Gastroesophageal sphincter (tissue), 4 donors: ENCODE results near the gene GLUL. TPM values are rescaled to one million over a fixed set of nuclear protein-coding genes. Genes with fewer than 3 reads are reported as not detected.
"Not testable (repeated sequence)": the region's sequence is repeated elsewhere in the genome, so short reads cannot be mapped to it uniquely, and the experiment has no call there.

Experiments used
- ATAC-seq: fragments of 150-250 bp; one replicate; pipeline ENCODE4 v1.9.1; 2016; ENCODE audit warnings: mild to moderate bottlenecking, moderate library complexity
- H3K27ac ChIP-seq, 4 donors: fragments of 200-600 bp; sonication (generic) in 3 of 4; 1 replicate in 3 of 4; 2 replicates in 1 of 4; pipeline ENCODE4 v1.5.1; 2016 to 2019
- H3K27me3 ChIP-seq: fragments of 200-600 bp; sonication (generic); one replicate; pipeline ENCODE4 v1.5.1; 2019
- H3K36me3 ChIP-seq, 2 donors: fragments of 200-600 bp; sonication (generic); one replicate each; pipeline ENCODE4 v1.5.1; 2019; ENCODE audit warnings: control low read depth in 1 of 2
- H3K4me1 ChIP-seq, 3 donors: fragments of 200-600 bp; sonication (generic); 1 replicate in 2 of 3; 2 replicates in 1 of 3; pipeline ENCODE4 v1.5.1; 2016 to 2019; ENCODE audit warnings: control low read depth in 2 of 3
- H3K4me3 ChIP-seq, 2 donors: fragments of 200-600 bp; sonication (generic); one replicate each; pipeline ENCODE4 v1.5.1; 2019; ENCODE audit warnings: mild to moderate bottlenecking in 1 of 2, moderate library complexity in 1 of 2
- H3K9me3 ChIP-seq, 3 donors: fragments of 200-600 bp; sonication (generic); one replicate each; pipeline ENCODE4 v1.5.1; 2017 to 2019; ENCODE audit warnings: control low read depth in 2 of 3
- CTCF ChIP-seq, 4 experiments: fragments of 200-600 bp in 2 of 4; fragments of 450-650 bp in 2 of 4; sonication (generic) in 1 of 4; IDR thresholded peaks; one replicate each; pipeline ENCODE4 v1.5.1; 2017 to 2019; ENCODE audit warnings: antibody characterized with exemption in 4 of 4, mild to moderate bottlenecking in 2 of 4, moderate library complexity in 2 of 4
- EP300 ChIP-seq: sonication (generic); formaldehyde crosslinking; IDR thresholded peaks from one replicate; pipeline ENCODE4 v1.6.1; 2017; ENCODE audit warnings: antibody characterized with exemption, mild to moderate bottlenecking
- POLR2A ChIP-seq, 2 donors: fragments of 450-650 bp; IDR thresholded peaks; one replicate each; pipeline ENCODE4 v1.6.1; 2017; ENCODE audit warnings: antibody characterized with exemption in 2 of 2, mild to moderate bottlenecking in 2 of 2, moderate library complexity in 1 of 2
- POLR2AphosphoS5 ChIP-seq: sonication (generic); formaldehyde crosslinking; IDR thresholded peaks from one replicate; pipeline ENCODE4 v1.6.1; 2017; ENCODE audit warnings: antibody characterized with exemption
- WGBS, 2 donors: methylation state at CpG; one replicate each; pipeline ENCODE4 v1.1.5; 2018; ENCODE audit warnings: low coverage in 1 of 2; 5-methylcytosine and 5-hydroxymethylcytosine counted together
- total RNA-seq, 4 donors: library from RNA; depleted of rRNA; stranded (reverse); fragments of >200 nt; gene quantifications; one replicate each; pipeline ENCODE4 v1.1.0, GENCODE V29; 2016

GLUL gene
- total RNA-seq, 4 donors from 2014 or later = 2,239 to 3,071 (median 2,830) TPM

- ATAC-seq = no peak
- TF ChIP-seq POLR2AphosphoS5 (no peak), EP300 (no peak), CTCF (IDR thresholded peaks at IDR 0.05) (no peak)
- H3K27ac ChIP-seq = no peak overlapping the region
These were observed 55.6 kb downstream of the GLUL start for GRCh38 chr1:182335771-182336566.

GRCh38 chr1:182333071-182333571 is 58.5 kb downstream of the GLUL start:
- WGBS, 2 donors = 89 to 95% methylated on average over 3 to 5 of the region's 5 CpGs
- H3K27me3 ChIP-seq, H3K4me1 ChIP-seq, H3K4me3 ChIP-seq, H3K27ac ChIP-seq, H3K9me3 ChIP-seq, H3K36me3 ChIP-seq, ATAC-seq: not testable (repeated sequence)

More at GRCh38 chr1:182335771-182336566, 55.6 kb downstream of the GLUL start:
- no peak overlapping the region for H3K4me3 ChIP-seq
- 74 to 79% methylated on average over 13 to 14 of the region's 16 CpGs for WGBS, 2 donors
- H3K9me3 ChIP-seq = no peaks in the 10 kb centered on the region
- H3K36me3 ChIP-seq = no peaks in the 10 kb centered on the region
- H3K27me3 ChIP-seq = no peaks in the 10 kb centered on the region
- H3K4me1 ChIP-seq = peaks cover 0 to 7% (median 0%) of the 10 kb centered on the region in 3 donors

- no peak overlapping the region for H3K4me3 ChIP-seq
- no peaks in the 10 kb centered on the region for H3K27me3 ChIP-seq
- no peaks in the 10 kb centered on the region for H3K4me1 ChIP-seq
- ATAC-seq = no peak
- no peak overlapping the region for H3K27ac ChIP-seq
- no peak for TF ChIP-seq CTCF (IDR thresholded peaks at IDR 0.05)
- TF ChIP-seq EP300 = no peak
- no peak for TF ChIP-seq POLR2A (IDR thresholded peaks at IDR 0.05)
- no peak for TF ChIP-seq POLR2AphosphoS5
- no peaks in the 10 kb centered on the region for H3K9me3 ChIP-seq
- WGBS, 2 donors = 46 to 73% methylated on average over 5 to 12 of the region's 13 CpGs
- no peaks in the 10 kb centered on the region for H3K36me3 ChIP-seq
These were observed 59.1 kb downstream of the GLUL start for GRCh38 chr1:182332261-182333060.

Other genes starting within 250 kb of the GLUL start
- gene TEDDM1, start 8.9 kb upstream of the GLUL start, total RNA-seq = not detected
- gene RGSL1, start 58.4 kb upstream of the GLUL start, total RNA-seq = under 1 TPM in 1 of 4 donors, not detected in 3; 0.04 TPM
- 10 to 100 TPM in 2 of 4 donors, 1 to 10 TPM in 2; 6.5 to 14.5 (median 10.6) TPM for gene RNASEL, start 197.5 kb upstream of the GLUL start, total RNA-seq
- 10 to 100 TPM in 1 of 4 donors, 1 to 10 TPM in 2, under 1 TPM in 1; 0.47 to 10.6 (median 2.1) TPM for gene RGS16, start 212.6 kb upstream of the GLUL start, total RNA-seq